Smooth muscle cell (in vitro differentiated cells): ENCODE results near the gene ZNF628. TPM values are rescaled to one million over a fixed set of nuclear protein-coding genes. Genes with fewer than 3 reads are reported as not detected.

Experiments used
- DNase-seq: peaks from one replicate; lab custom pipeline; 2025; ENCODE audit not compliant: unreplicated experiment; lab: John Stamatoyannopoulos, UW
- H2AFZ ChIP-seq: fragments of 200-600 bp; sonication (generic); 2 replicates; pipeline ENCODE4 v1.6.0; 2016; ENCODE audit warnings: antibody characterized with exemption, low read depth, mild to moderate bottlenecking
- H3F3A ChIP-seq: fragments of 200-600 bp; sonication (generic); 2 replicates; pipeline ENCODE4 v1.6.0; 2017; ENCODE audit warnings: antibody characterized with exemption, low read depth
- H3K27ac ChIP-seq: fragments of 200-600 bp; sonication (generic); 2 replicates; pipeline ENCODE4 v1.5.1; 2016; ENCODE audit warnings: low read depth, mild to moderate bottlenecking
- H3K27me3 ChIP-seq: fragments of 200-600 bp; sonication (generic); 2 replicates; pipeline ENCODE4 v1.6.1; 2016; ENCODE audit warnings: low read depth, mild to moderate bottlenecking
- H3K36me3 ChIP-seq: fragments of 200-600 bp; sonication (generic); 2 replicates; pipeline ENCODE4 v1.5.1; 2016; ENCODE audit warnings: low read depth
- H3K4me1 ChIP-seq: fragments of 200-600 bp; sonication (generic); 2 replicates; pipeline ENCODE4 v1.5.1; 2016; ENCODE audit warnings: low read depth
- H3K4me2 ChIP-seq: fragments of 200-600 bp; sonication (generic); 2 replicates; pipeline ENCODE4 v1.6.0; 2016; ENCODE audit warnings: mild to moderate bottlenecking
- H3K4me3 ChIP-seq: fragments of 200-600 bp; sonication (generic); 2 replicates; pipeline ENCODE4 v1.5.1; 2016; ENCODE audit warnings: mild to moderate bottlenecking
- H3K79me2 ChIP-seq: fragments of 200-600 bp; sonication (generic); 2 replicates; pipeline ENCODE4 v1.6.0; 2016; ENCODE audit warnings: low read depth, mild to moderate bottlenecking
- H3K9ac ChIP-seq: fragments of 200-600 bp; sonication (generic); 2 replicates; pipeline ENCODE4 v1.6.0; 2016; ENCODE audit warnings: low read depth
- H3K9me3 ChIP-seq: fragments of 200-600 bp; sonication (generic); replicated peaks from 2 replicates; pipeline ENCODE4 v1.5.1; 2016; ENCODE audit warnings: low read depth
- H4K20me1 ChIP-seq: fragments of 200-600 bp; sonication (generic); 2 replicates; pipeline ENCODE4 v1.6.0; 2016; ENCODE audit warnings: low read depth
- WGBS: methylation state at CpG from one replicate; pipeline ENCODE4 v1.1.7; 2016; ENCODE audit warnings: low lambda C conversion rate; 5-methylcytosine and 5-hydroxymethylcytosine counted together
- polyA plus RNA-seq: library from polyadenylated mRNA; unstranded; fragments of >200 nt; fragmentation: Nextera tagmentation; extraction: Ambion mirVana; gene quantifications from 2 replicates; pipeline ENCODE4 v1.2.1, GENCODE V29; 2016
- total RNA-seq: library from RNA; depleted of rRNA; stranded (reverse); fragments of >200 nt; gene quantifications from 2 replicates; pipeline ENCODE4 v1.2.3, GENCODE V29; 2014
- TF ChIP-seq, protein P1 (sequence below): fragments of 200-600 bp; sonication (generic); IDR thresholded peaks from 2 replicates; pipeline ENCODE4 v1.5.1; 2017; ENCODE audit warnings: borderline replicate concordance, mild to moderate bottlenecking, antibody characterized with exemption; ENCODE audit not compliant: insufficient read depth, poor library complexity, severe bottlenecking

Gene ZNF628
- total and polyA plus RNA-seq, 2 experiments from 2014 or later, result 1.3 to 2.6 TPM

DNA sequence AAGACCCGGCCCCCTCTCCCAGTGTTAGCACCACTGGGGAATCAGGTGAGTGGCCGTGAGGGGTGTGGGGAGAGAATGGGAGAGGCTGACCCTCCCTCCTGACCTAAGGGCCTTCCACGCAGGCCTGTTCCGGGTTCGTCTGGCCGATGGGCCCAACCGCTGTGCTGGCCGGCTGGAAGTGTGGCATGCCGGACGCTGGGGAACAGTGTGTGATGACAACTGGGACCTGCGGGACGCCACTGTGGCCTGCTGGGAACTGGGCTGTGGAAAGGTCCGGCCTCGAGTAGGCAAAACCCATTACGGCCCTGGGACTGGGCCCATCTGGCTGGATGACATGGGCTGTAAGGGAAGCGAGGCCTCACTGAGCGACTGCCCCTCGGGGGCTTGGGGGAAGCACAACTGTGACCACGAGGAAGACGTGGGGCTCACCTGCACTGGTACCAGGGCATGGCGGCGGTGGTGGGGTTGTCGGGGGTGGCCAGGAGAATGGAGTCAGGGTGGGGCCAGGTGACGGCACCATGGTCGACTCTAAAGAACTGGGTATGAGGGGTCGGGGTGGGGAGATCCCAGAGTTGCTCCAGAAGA lies 24.0 kb downstream of the ZNF628 start:
- Histone ChIP-seq H3K4me3 (no peak overlapping the region), H3K27ac (no peak overlapping the region), H3K9ac (no peak overlapping the region), H3K36me3 (no peaks in the 10 kb centered on the region), H4K20me1 (no peaks in the 10 kb centered on the region), H3K27me3 (no peaks in the 10 kb centered on the region), H3K9me3 (no peaks in the 10 kb centered on the region), H3K4me2 (no peak overlapping the region), H3K79me2 (no peaks in the 10 kb centered on the region), H3K4me1 (no peaks in the 10 kb centered on the region), H3F3A (no peaks in the 10 kb centered on the region), H2AFZ (no peak overlapping the region)
- TF ChIP-seq, protein P1, sequence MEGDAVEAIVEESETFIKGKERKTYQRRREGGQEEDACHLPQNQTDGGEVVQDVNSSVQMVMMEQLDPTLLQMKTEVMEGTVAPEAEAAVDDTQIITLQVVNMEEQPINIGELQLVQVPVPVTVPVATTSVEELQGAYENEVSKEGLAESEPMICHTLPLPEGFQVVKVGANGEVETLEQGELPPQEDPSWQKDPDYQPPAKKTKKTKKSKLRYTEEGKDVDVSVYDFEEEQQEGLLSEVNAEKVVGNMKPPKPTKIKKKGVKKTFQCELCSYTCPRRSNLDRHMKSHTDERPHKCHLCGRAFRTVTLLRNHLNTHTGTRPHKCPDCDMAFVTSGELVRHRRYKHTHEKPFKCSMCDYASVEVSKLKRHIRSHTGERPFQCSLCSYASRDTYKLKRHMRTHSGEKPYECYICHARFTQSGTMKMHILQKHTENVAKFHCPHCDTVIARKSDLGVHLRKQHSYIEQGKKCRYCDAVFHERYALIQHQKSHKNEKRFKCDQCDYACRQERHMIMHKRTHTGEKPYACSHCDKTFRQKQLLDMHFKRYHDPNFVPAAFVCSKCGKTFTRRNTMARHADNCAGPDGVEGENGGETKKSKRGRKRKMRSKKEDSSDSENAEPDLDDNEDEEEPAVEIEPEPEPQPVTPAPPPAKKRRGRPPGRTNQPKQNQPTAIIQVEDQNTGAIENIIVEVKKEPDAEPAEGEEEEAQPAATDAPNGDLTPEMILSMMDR, result no peak
- 96% methylated on average over 17 of the region's 26 CpGs for WGBS
- DNase-seq, result no peak

DNA sequence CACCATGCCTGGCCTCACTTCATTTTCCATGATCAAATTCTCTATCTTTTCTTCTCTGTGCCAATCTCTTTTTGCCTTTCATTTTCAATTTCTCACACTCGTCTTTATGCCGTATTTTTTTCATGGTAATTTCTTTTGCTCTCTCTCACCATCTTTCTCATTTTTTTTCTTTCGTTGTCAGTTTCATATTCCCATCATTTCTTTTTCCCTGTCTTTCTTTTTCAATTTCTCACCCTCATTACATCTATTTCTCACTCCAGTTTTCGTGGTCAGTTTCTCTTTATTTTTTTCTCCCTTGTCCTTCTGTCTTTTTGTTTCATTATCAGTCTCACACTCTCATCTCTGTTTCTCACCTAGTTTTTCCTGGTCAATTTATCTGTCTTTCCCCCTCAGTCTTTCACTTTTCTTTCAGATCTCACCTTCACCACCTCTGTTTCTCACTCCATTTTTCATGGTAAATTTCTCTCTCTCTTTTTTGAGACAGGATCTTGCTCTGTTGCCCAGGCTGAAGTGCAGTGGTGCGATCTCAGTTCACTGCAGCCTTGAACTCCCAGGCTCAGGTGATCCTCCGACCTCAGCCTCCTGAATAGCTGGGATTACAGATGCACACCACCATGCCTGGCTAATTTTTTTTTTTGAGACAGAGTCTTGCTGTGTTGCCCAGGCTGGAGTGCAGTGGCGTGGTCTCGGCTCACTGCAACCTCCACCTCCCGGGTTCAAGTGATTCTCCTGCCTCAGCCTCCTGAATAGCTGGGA lies 26.0 kb downstream of the ZNF628 start:
- Histone ChIP-seq H3K4me1 (no peaks in the 10 kb centered on the region), H4K20me1 (no peaks in the 10 kb centered on the region), H3K27ac (no peak overlapping the region), H3K9me3 (no peaks in the 10 kb centered on the region), H3F3A (no peaks in the 10 kb centered on the region), H2AFZ (no peak overlapping the region), H3K36me3 (no peaks in the 10 kb centered on the region), H3K9ac (no peak overlapping the region), H3K27me3 (no peaks in the 10 kb centered on the region), H3K4me3 (no peak overlapping the region), H3K79me2 (no peaks in the 10 kb centered on the region), H3K4me2 (no peak overlapping the region)
- DNase-seq, result no peak
- TF ChIP-seq, protein P1, result no peak
- 95% methylated on average over 9 of the region's 9 CpGs for WGBS

DNA sequence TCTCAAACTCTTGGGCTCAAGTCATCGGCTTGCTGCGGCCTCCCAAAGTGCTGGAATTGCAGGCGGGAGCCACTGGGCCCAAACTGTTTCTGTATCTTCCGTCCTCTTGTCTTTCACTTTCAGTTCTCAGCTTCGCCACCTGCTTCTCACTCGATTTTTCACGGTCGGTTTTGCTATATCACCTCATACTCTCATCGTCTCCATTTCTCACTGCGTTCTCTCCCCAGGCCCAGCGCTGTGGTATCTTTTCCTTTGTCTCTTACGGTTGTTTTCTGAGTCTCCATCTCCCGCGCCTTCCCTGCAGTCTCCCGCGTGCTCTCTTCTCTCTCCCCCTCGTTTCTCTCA lies 26.7 kb downstream of the ZNF628 start:
- DNase-seq, result no peak
- Histone ChIP-seq H3F3A (no peaks in the 10 kb centered on the region), H3K4me2 (no peak overlapping the region), H4K20me1 (no peaks in the 10 kb centered on the region), H3K27me3 (no peaks in the 10 kb centered on the region), H3K79me2 (no peaks in the 10 kb centered on the region), H3K36me3 (no peaks in the 10 kb centered on the region), H2AFZ (no peak overlapping the region), H3K9me3 (no peaks in the 10 kb centered on the region), H3K4me3 (no peak overlapping the region), H3K9ac (no peak overlapping the region), H3K27ac (no peak overlapping the region), H3K4me1 (no peaks in the 10 kb centered on the region)
- TF ChIP-seq, protein P1, result no peak
- 89% methylated on average over 16 of the region's 17 CpGs for WGBS
